Activated T-cell treated with anti-CD3 and anti-CD28 coated beads, Interleukin-2, amount 50 U/mL, for 48 hours (primary cell): ENCODE data around the gene KRT20.

Experiments
- DNase-seq, 2 experiments: peaks; one replicate each; pipeline ENCODE4 v3.0.0-alpha.2; 2020

KRT20 gene

GRCh38 chr17:40849723-40850122, 35.3 kb downstream of the KRT20 start:
- no peak for DNase-seq

GRCh38 chr17:40848583-40849235, 36.3 kb downstream of the KRT20 start:
- no peak for DNase-seq

GRCh38 chr17:40846515-40847144, 38.4 kb downstream of the KRT20 start:
- DNase-seq, result no peak

- DNase-seq, result no peak
These were observed 40.4 kb downstream of the KRT20 start for GRCh38 chr17:40844671-40845107.

GRCh38 chr17:40843242-40843641, 41.8 kb downstream of the KRT20 start:
- no peak for DNase-seq

- DNase-seq, result no peak
These were observed 43.8 kb downstream of the KRT20 start for GRCh38 chr17:40841246-40841645.

GRCh38 chr17:40839194-40839593, 45.8 kb downstream of the KRT20 start:
- DNase-seq, result no peak

- no peak for DNase-seq
These were observed 49.0 kb downstream of the KRT20 start for GRCh38 chr17:40836020-40836419.

GRCh38 chr17:40833882-40834281, 51.2 kb downstream of the KRT20 start:
- DNase-seq, result no peak

GRCh38 chr17:40832840-40833239, 52.2 kb downstream of the KRT20 start:
- no peak for DNase-seq

- no peak for DNase-seq
These were observed 54.8 kb downstream of the KRT20 start for GRCh38 chr17:40830085-40830776.

GRCh38 chr17:40828454-40829044, 56.5 kb downstream of the KRT20 start:
- DNase-seq, result no peak

- DNase-seq, result no peak
These were observed 57.1 kb downstream of the KRT20 start for GRCh38 chr17:40827746-40828453.
